Frontal cortex (tissue), 4 donors: ENCODE measurements around the gene BEND6. TPM values are rescaled to one million over a fixed set of nuclear protein-coding genes. Genes with fewer than 3 reads are reported as not detected.

Experiments
- DNase-seq, 2 donors: peaks; one replicate each; pipeline ENCODE4 v3.0.0; 2012; ENCODE audit warnings: low spot score in 2 of 2
- FAIRE-seq: peaks from 2 replicates; lab custom pipeline; 2012; peaks lifted over from hg19 to GRCh38; lab: Jason Lieb, UNC
- total RNA-seq: library from RNA; depleted of rRNA; stranded (reverse); fragments of >200 nt; gene quantifications from one replicate; pipeline ENCODE4 v1.2.3, GENCODE V29; 2014
- donor health status: control.
- donor health status: control.
- donor health status: control.

BEND6 gene, protein sequence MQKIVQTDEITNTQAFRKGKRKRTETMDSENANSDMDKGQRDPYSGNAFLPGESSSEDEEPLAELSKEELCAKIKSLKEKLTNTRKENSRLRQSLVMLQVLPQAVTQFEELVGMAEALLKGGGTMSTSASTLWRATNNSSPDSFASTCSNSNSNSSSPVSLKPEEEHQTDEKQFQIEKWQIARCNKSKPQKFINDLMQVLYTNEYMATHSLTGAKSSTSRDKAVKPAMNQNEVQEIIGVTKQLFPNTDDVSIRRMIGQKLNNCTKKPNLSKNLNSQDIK
- 22.8 TPM for total RNA-seq

DNA sequence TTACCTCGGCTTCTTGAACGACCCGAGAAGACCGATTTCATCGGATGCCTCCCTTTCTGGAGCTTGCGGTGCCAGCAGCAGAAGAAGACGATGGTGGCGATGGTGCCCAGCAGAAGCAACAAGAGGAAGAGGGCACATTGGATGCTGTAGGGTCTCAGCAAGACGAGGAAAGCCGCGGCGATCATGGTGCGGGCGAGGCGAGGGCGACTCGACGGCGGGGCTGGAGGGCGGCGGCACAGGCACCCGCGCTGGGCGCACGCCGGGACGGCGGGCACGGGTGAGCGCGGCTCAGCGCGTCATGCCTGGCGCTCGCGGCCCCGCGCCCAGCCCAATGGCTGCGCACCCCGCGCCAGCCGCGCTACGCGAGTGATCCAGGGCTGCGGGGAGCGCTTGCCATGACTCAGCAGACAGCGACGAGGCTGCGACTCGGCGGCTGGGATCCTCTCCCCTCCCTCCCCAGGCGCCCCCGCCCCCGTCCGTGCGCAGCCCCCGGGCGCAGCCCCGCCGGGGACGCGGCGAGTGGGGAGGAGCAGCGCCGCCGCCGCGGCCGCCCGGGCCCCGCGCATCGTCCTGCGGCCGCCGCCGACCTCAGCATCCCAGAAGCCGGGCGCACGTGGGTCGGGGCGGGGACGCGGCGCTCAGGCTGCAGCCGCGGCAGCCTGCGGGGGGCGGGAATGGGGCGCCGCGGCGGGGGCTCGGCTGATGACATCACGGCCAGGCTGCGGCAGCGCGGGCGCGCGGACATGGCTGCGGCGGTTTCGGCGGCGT is at the start of gene BEND6:
TSS of gene BEND6 (plus strand) at position 705 of the 768 bp plus-strand sequence. CDS start 26,704 bp downstream, outside the sequence.
- FAIRE-seq, result no peak
- peak; percentile 74 to 81 for DNase-seq

DNA sequence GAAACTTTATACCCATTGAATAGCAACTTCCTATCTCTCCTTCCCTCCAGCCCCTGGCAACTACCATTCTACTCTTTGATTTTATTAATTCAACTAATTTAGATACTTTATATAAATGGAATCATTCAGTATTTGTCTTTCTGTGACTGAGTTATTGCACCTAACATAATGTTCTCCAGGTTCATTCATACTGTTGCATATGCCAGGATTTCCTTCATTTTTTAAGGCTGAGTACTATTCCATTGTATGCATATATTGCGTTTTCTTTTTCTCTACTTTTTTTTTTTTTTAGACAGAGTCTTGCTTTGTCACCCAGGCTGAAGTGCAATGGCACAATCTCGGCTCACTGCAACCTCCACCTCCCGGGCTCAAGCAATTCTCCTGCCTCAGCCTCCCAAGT is 49.5 kb upstream of the BEND6 start:
- DNase-seq, result no peak
- no peak for FAIRE-seq

DNA sequence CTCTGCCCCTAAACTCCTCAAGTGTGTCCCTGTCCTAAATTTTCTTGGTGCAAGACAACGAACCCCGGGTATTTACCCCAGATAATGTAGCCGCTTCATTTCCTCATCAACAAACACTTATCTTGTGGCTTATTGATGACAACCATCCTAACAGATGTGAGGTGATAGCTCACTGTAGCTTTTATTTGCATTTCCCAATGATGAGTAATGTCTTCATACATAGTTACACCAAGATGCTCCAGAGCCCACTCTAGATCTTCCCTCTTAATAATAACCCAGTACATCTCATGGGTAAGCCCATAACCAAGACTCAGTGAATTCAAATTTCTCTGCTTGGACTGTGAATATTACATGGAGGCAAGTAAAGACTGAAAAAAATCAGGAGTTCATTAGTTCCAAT is 48.2 kb upstream of the BEND6 start:
- FAIRE-seq (no peak), DNase-seq (no peak)

DNA sequence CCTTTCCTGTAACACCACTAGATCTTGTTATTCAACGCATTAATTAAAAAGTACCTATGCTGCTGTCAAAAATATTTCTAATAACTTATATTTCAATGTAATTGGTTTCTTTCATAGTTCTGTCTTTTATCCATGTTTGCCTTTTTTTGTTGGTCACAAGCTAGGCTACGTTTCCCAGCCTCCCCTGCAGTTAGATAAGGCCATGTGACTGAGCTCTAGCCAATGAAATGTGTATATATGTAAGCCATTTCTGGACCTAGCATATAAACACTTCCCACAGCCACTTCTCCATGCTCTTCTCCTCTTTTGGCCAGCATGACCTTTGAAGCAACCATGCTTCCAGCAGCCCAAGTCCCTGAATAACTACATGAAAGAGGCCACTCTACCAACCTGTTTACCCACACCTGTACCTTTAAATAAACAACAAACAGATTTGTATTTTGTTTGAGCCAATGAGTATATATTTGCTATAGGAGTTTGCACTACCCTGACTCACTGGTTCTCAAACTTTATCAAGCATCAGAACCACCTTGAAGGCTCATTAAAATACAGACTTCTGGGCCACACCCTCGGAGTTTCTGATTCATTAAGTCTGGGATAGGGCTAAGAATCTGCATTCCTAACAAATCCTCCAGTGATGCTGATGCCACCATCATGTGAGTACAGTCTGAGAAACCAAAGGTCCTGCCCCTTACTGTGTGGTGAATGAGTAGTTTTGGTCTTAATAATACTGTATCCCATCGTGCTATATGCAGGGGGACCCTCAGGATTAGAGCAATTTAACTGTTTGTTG is 45.6 kb upstream of the BEND6 start:
- FAIRE-seq (no peak), DNase-seq (no peak)

DNA sequence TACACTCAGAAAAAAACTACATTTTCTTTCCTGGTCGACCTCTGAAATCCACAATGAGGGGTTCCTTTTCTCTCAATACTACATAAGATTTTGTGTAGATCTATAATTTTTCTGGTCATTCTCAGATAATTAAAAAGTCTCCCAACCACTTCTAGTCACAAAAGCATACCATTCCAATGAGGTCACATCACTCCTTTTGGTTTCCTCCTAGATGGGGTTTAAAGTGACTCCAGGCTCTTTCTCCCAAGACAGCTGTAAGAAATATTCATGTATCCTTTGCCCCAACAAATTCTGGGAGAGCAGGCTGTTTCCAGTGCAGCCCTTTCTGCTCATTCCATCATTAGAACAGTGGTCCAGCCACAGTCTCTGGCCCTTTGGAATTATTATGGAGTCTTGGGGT is 43.1 kb upstream of the BEND6 start:
- DNase-seq (no peak), FAIRE-seq (no peak)

DNA sequence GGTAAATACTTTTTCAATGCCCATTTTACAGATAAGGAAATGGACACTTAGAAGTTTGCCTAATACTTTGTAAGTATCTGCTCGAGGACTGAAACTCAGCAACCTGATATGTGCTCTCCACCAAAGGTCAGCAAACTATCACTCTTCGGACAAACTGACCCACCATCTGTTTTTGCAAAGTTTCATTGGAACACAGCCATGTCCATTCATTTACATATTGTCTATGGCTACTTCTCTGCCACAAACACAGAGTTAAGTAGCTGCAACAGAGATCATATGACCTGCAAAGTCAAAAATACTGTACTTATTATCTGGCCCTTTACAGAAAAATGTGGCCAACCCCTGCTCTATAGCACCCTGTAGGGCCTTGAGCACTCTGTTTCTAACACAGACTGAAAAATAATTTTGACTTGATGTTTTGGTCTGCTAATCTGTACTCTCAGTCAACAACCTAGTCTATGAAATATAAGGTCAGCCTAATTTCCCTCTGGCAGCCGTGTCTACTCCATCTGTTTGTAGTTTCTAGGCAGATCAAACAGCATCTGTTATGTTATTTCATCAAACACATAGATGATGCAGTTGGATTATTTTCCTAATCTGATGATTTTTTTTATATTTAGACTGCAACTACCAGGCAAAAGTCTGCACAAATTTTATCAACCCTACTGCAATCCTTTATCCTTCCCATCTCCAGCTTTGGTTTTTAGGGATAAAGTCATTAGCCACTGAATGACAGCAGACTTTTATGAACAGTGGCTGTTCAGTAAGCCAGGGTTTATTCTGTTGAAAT is 41.4 kb upstream of the BEND6 start:
- DNase-seq (no peak), FAIRE-seq (no peak)

DNA sequence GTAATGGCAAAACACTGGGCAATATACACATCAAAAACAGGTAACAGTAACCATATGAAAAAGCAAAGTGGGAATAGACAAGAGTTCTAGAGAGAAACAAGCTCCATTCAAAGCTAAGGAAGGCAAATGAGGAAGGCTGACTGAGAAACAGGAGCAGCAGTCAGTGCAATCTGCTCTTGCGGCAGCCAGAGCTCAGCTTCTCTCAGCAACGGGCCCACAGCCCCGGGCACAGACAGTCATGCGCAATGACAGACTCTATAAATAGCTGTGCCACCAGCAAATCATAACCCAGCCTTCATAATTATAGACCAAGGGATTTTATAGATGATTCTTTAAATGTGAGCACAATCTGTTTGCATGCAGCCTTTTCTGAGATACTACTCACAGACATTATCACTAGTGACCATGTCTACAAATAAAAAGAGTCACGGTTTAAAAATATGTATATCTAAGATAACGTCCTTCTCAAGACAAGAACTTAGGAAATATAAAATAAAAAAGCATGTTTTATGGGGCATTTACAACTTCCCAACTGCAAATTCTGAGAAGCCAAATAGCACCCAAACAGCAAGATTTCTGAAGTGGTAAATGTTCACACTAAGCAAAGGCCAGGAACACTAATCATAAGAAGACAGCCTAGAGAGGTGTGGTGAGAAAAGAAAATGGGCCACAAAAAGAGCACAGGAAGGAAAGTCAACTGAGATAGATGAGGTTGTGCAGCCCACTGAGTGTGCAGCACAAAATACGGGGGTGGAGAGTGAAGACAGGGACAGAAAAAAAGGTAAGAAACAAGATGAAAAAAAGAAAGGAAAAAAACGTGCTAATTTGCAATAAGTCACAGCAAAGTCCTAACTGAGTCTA is 39.9 kb upstream of the BEND6 start:
- DNase-seq (no peak), FAIRE-seq (no peak)

DNA sequence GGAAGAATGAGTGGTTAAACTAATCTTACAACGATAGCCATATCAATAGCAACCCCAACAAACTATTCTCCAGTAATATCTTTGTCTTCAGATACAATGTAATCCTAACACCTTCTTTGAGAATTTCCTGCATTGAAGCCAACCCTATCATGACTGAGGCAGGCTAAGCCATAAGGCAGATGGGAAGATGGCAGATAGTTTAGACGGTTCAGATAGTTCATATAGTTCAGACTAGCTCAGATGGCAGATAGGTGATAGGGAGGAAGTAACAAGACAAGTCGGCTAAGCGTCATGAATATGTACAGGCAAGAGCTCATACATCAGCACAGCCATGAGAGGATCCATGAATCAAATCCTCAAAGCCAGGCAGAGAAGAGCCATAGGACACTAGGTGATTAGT is 39.1 kb upstream of the BEND6 start:
- DNase-seq (no peak), FAIRE-seq (no peak)

DNA sequence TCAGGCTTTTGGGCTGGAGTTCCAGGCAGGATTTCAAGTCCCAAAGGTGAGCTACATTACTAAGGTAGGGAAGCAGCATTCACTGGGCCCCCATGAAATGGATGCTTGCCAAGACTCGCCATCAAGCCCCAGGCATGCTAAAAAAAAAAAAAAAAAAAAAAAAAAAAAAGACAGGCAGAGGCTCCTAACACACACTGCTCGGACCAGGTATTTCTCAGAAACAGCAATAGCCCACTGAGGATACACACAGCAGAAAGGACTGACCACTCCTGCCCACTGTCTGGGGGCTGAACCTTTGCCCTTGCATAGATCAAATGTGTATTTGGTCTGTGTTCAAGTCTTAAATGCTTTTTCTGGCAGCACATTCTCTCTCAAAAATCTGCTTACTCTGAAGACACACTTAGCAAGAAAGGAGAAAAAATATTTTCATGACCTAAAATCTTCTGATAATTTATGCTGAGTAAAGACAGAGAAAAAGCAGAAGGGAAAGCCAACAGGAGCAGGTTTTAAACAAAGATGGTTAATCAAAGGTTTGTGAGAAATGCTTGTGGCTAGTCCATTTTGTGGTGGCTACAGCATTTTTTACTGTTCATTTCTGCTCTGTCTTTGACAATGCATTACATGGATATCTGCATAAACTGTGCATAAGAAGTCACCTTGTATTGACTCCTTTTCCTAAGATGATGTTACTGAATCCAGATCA is 37.9 kb upstream of the BEND6 start:
- FAIRE-seq (no peak), DNase-seq (no peak)

DNA sequence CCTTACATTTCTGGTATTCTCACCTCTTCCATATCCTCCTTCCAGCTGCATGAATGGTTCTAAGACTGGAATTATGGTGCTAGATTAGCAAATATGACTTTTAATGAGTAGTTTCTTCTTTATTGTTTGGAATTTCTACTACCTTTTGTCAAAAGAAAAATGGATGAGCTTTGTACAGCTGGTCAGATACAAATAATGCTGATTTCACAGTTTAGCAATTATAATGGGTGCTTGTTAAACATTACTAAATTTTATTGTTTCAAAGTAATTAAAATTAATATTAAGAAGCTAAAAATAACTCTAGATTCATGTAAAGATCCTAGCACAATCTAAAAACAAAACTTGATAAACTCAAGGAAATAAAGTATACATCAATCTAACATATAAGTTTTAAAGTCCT is 32.3 kb upstream of the BEND6 start:
- FAIRE-seq (peak; percentile 17), DNase-seq (no peak)

DNA sequence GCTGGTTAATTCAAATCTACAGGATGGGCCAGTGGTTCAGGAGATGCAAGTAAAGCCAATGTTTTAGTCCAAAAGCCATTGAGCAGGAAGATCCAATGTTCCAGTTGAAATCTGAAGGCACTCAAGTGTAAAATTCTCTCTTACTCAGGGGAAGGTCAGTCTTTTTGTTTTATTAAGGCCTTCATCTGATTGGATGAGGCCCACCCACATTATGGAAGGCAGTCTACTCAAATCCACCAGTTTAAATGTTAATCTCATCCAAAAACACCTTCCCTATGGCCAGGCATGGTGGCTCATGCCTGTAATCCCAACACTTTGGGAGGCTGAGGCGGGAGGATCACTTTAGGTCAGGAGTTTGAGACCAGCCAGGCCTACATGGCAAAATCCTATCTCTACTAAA is 31.3 kb upstream of the BEND6 start:
- DNase-seq, result no peak
- FAIRE-seq, result no peak

DNA sequence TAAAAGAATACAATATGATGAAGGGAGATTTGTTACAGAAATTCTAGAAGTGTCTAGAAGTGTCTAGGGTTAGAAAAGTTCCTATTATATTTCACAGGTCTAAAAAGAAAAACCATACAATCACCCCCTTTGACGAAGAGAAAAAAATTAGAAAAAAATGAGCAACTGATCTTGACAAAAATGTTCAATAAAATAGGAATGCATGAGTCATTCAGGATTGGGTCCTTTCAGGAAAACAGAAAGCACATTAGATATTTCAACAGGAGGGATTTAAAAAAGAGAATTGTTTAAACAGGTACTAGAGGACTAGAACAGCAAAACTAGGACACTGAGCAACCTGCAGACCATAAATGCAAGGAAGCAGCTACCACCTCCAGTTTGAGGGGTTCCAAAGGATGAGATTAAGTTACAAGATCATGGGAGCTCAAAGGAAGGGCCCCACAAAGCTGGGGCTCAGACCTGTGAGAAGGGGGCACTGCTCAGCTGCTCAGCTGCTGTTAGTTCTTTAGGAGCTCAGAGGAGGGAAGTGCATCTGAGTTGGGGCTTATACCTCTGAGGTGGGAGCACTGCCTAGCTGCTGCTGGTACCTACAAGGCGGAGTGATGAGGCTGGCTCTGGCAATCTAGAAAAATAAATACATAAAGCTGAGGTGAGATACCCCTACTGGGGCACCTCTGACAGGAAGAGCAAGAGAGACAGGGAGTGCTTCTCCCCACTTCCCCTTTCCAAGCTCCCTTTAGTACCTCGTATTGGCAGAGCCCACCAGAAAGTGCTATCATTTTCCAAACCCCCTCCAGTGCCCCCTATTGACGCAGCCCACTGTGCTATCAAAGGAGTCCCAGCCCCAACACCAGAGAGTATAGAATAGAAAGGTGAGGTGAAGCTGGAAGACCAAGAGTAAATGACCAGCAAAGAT is 27.1 kb upstream of the BEND6 start:
- no peak for FAIRE-seq
- DNase-seq, result no peak

DNA sequence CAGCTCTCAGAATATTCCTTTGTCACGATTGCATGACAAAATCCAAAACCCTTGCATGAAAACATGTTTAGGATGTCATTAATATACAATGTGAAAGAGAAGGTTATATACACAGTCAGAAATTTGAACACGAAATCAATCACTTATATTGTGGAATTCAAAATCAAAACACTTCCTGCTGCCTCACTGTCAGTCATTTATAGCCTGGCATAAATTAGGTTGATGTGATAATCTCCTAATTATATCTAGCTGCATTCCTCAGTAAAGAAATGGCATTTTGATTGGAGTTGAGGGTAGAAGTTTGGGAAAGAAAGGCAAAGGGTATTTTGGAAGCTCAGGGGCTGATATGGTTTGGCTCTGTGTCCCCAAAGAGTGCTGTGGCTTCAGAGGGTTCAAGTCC is 24.1 kb upstream of the BEND6 start:
- DNase-seq (no peak), FAIRE-seq (no peak)

DNA sequence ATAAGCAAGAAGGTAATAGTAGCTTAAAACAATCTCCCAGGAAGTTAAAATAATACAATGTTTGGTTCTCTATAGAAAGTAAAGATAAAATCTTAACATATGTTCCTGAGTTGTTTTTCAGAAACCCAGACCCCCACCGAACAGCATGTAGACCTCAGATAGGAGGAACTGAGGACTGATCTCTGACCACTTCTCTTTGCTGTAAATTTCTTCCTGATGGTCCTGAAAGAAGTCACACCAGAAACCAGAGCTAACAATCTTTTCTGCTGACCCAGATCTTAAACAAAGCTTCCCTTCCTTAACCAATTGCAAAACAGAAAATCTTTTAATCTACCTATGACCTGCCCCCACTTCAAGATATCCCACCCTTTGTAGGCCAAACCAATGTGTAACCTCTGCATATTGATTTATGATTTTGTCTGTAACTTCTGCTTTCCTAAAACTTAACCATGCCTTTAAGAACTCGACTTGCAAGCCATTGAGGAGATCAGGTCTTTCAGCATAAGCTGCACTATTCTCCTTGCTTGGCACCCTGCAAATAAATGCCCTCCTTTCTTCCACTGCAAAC is 21.9 kb upstream of the BEND6 start:
- FAIRE-seq, result no peak
- DNase-seq, result no peak

DNA sequence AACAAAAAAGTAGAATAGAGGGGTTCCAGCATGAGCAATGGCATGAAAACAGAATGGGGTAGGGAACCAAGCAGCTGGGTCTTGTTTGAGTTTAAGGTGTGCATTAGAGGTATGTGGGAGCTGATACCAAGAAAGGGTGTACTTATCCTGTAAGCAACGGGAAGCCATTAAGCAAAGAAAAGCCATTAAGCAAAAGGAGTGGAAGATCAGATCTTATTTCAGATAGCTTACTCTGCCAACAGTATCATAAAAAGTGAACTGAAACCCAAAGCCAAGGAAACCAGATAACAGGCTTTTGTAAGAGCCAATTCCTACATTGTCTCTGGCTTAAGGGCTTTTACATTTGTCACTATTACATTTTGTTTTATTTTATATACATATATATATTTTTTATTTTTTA is 21.3 kb upstream of the BEND6 start:
- FAIRE-seq (no peak), DNase-seq (no peak)

DNA sequence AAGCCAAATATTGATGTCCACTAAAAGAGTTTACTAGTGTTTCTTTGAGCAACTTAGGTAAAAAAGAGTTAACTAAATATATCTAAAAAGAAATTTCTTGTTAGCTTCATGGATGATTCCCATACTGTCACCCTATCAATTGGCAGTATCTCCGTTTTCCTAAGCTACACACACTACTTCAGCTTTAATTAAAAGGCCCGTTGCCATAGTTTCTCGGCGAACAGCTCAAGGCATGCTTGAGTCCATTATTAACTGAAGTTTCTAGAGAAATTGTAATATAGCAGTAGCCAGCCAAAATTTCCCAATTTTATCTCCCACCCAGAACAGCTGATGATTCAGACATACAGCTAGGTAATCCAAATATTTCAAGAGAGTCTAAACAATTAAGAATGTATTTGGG is 20.0 kb upstream of the BEND6 start:
- FAIRE-seq, result no peak
- no peak for DNase-seq

DNA sequence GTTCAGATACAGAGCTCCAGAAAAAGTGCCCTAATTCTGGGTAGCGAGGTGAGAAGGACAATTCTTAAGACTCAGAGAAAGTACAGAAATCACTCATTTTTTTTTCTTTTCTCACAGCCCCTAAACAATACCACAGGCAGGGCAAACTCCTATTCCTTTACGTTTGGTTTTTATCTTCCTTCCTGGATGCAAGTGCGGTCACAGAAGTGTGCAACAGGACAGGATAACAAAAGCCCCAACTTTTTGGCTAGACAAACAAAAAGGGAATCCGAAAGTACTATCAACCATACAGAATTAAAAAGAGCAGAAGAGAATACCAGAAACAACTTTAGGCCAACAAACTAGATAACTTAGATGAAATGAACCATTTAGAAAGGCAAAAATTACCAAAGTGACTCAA is 18.4 kb upstream of the BEND6 start:
- FAIRE-seq, result no peak

More for the DNA sequence above, 18.4 kb upstream of the BEND6 start:
- no peak for DNase-seq
